ENCODE results near the gene RAPGEF2. TPM values are rescaled to one million over a fixed set of nuclear protein-coding genes. Genes with fewer than 3 reads are reported as not detected.

Gene RAPGEF2
- total RNA-seq, 1 experiment from 2014 or later, result 17.6 TPM

GRCh38 chr4:159171287-159171686, 68.4 kb downstream of the RAPGEF2 start:
- Histone ChIP-seq H3K27ac (ENCODE audit: low read length) (no peak overlapping the region), H3K4me1 (ENCODE audit: control insufficient read depth, insufficient read depth, low read length) (peaks cover 3% of the 10 kb centered on the region; the same call in 1 of the 2 replicates), H3K27me3 (ENCODE audit: control insufficient read depth, insufficient read depth, low read length) (no peaks in the 10 kb centered on the region), H3K4me3 (ENCODE audit: low read depth in 2 of 2, low read length in 2 of 2) (no peak overlapping the region), H3K36me3 (ENCODE audit: control insufficient read depth, insufficient read depth, low read length) (no peaks in the 10 kb centered on the region), H3K9me3 (ENCODE audit: control insufficient read depth, insufficient read depth, low read depth, low read length) (no peaks in the 10 kb centered on the region)
- TF ChIP-seq POLR2AphosphoS5 (IDR thresholded peaks at IDR 0.05; ENCODE audit: low read depth, low read length) (no peak), SIN3A (IDR thresholded peaks at IDR 0.05; ENCODE audit: borderline replicate concordance, insufficient read depth, low read depth, low read length) (no peak), REST (IDR thresholded peaks at IDR 0.05; ENCODE audit: insufficient read depth in 1 of 2, low read depth in 2 of 2, low read length in 1 of 2) (no peak), TCF7L2 (IDR thresholded peaks at IDR 0.05; ENCODE audit: low read depth, low read length) (no peak), CTCF (IDR thresholded peaks at IDR 0.05) (no peak)
- BruUV-seq (replicated peaks), result no TSS peak
- ATAC-seq (no peak), DNase-seq (ENCODE audit: low read depth, low spot score) (no peak)
- CTCF ChIA-PET, result no interaction called here
- in situ Hi-C loops (cut with HindIII; ENCODE audit: low pct_unique_long_range_greater_than_20kb, low sequenced_read_pairs), result no loop called here
- POLR2A ChIA-PET, result no interaction called here
- intact Hi-C loops (cut with micrococcal nuclease; ENCODE audit: unreplicated experiment), result loop anchor here (10.0 kb wide), 1 partner anchor 66 kb away; the partner anchor contains the start of gene RAPGEF2

- no peak for TF ChIP-seq TCF7L2 (IDR thresholded peaks at IDR 0.05; ENCODE audit: low read depth, low read length)
- no peak for TF ChIP-seq SIN3A (IDR thresholded peaks at IDR 0.05; ENCODE audit: borderline replicate concordance, insufficient read depth, low read depth, low read length)
- no peak for TF ChIP-seq REST (IDR thresholded peaks at IDR 0.05; ENCODE audit: insufficient read depth in 1 of 2, low read depth in 2 of 2, low read length in 1 of 2)
- no peak for TF ChIP-seq POLR2AphosphoS5 (IDR thresholded peaks at IDR 0.05; ENCODE audit: low read depth, low read length)
- no peak for TF ChIP-seq CTCF (IDR thresholded peaks at IDR 0.05)
- ATAC-seq, result no peak
Observed at GRCh38 chr4:159173886-159174285, 71.0 kb downstream of the RAPGEF2 start.

More at GRCh38 chr4:159173886-159174285, 71.0 kb downstream of the RAPGEF2 start:
- CTCF ChIA-PET, result no interaction called here
- Histone ChIP-seq H3K9me3 (ENCODE audit: control insufficient read depth, insufficient read depth, low read depth, low read length) (no peaks in the 10 kb centered on the region), H3K4me3 (ENCODE audit: low read depth in 2 of 2, low read length in 2 of 2) (no peak overlapping the region), H3K36me3 (ENCODE audit: control insufficient read depth, insufficient read depth, low read length) (no peaks in the 10 kb centered on the region), H3K27ac (ENCODE audit: low read length) (no peak overlapping the region), H3K27me3 (ENCODE audit: control insufficient read depth, insufficient read depth, low read length) (no peaks in the 10 kb centered on the region), H3K4me1 (ENCODE audit: control insufficient read depth, insufficient read depth, low read length) (peaks cover 3% of the 10 kb centered on the region; the same call in 1 of the 2 replicates)
- in situ Hi-C loops (cut with HindIII; ENCODE audit: low pct_unique_long_range_greater_than_20kb, low sequenced_read_pairs), result no loop called here
- no peak for DNase-seq (ENCODE audit: low read depth, low spot score)
- intact Hi-C loops (cut with micrococcal nuclease; ENCODE audit: unreplicated experiment), result loop anchor here (2.0 to 10.0 kb wide), 2 partner anchors 69 to 317 kb away; partner anchors contain the start of gene RAPGEF2
- no TSS peak for BruUV-seq (replicated peaks)
- POLR2A ChIA-PET, result no interaction called here

Measured in Panc1 (cell line).